Lower leg skin (tissue), 4 donors: ENCODE measurements around the gene PEAR1. TPM values are rescaled to one million over a fixed set of nuclear protein-coding genes. Genes with fewer than 3 reads are reported as not detected.

ENCODE experiments used
- DNase-seq, 2 donors: peaks; one replicate each; pipeline ENCODE4 v3.0.0-alpha.2; 2019; ENCODE audit warnings: low spot score in 2 of 2
- H3K4me3 ChIP-seq: fragments of 200-600 bp; sonication (generic); 2 replicates; pipeline ENCODE4 v1.5.1; 2017; ENCODE audit warnings: mild to moderate bottlenecking, low read depth; ENCODE audit not compliant: poor library complexity, severe bottlenecking
- POLR2A ChIP-seq, 2 donors: fragments of 450-650 bp; IDR thresholded peaks; one replicate each; pipeline ENCODE4 v1.6.1; 2016 to 2017; ENCODE audit warnings: antibody characterized with exemption in 2 of 2, mild to moderate bottlenecking in 1 of 2, moderate library complexity in 1 of 2
- WGBS, 2 donors: methylation state at CpG; one replicate each; pipeline ENCODE4 v1.1.5; 2018; 5-methylcytosine and 5-hydroxymethylcytosine counted together
- intact Hi-C: fragments of 100-400 bp; cut with DNase I; formaldehyde crosslinking; loops from one replicate; pipeline ENCODE4 v1.15.0; 2023; ENCODE audit warnings: low total_unique reads
- total RNA-seq, 4 donors: library from RNA; depleted of rRNA; stranded (reverse); fragments of >200 nt; gene quantifications; one replicate each; pipeline ENCODE4 v1.1.0, GENCODE V29; 2016
- TF ChIP-seq, protein P1 (sequence below), 3 donors: fragments of 450-650 bp; IDR thresholded peaks; one replicate each; pipeline ENCODE4 v1.5.1; 2016; ENCODE audit warnings: antibody characterized with exemption in 3 of 3, mild to moderate bottlenecking in 3 of 3, moderate library complexity in 2 of 3

The PEAR1 gene
- total RNA-seq, 4 donors from 2014 or later: 2.1 to 10.2 (median 6.6) TPM

DNA sequence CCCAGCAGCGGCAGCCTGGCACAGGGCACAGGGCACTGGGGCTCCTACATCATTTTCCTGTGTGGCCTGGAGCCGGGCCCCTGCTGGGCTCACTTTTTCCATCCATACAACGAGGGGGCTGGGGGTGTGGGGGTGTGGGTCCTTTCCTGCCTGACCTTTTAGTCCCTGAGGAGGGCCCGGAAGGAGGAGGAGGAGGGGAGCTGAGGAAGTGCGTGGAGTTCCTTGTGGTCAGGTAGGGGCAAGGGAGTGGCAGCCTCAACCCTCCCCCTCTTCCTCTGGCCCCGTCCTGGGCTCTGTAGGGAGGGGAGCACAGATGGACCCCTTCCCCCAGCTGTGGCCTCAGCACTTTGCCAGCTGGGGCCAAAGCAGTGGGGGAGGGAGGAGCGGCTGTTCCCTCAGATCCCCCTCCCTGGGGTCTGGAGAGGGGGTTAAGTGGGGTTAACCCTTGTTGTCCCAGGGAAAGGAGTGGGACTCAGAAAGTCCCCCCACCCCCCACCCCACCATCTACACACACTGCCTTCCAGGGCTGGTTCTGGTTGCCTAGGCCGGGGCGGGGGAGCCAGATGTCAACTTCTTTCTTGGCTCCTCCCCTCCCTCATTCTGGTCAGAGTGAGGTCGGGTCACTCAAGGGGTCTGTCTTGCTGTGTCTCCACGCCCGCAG is 27.1 kb upstream of the PEAR1 start:
- WGBS, 2 donors: 69 to 70% methylated on average over 11 to 12 of the region's 12 CpGs
- no peak for DNase-seq
- no peak overlapping the region for H3K4me3 ChIP-seq
- TF ChIP-seq POLR2A (IDR thresholded peaks at IDR 0.05): no peak
- TF ChIP-seq, protein P1, sequence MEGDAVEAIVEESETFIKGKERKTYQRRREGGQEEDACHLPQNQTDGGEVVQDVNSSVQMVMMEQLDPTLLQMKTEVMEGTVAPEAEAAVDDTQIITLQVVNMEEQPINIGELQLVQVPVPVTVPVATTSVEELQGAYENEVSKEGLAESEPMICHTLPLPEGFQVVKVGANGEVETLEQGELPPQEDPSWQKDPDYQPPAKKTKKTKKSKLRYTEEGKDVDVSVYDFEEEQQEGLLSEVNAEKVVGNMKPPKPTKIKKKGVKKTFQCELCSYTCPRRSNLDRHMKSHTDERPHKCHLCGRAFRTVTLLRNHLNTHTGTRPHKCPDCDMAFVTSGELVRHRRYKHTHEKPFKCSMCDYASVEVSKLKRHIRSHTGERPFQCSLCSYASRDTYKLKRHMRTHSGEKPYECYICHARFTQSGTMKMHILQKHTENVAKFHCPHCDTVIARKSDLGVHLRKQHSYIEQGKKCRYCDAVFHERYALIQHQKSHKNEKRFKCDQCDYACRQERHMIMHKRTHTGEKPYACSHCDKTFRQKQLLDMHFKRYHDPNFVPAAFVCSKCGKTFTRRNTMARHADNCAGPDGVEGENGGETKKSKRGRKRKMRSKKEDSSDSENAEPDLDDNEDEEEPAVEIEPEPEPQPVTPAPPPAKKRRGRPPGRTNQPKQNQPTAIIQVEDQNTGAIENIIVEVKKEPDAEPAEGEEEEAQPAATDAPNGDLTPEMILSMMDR (IDR thresholded peaks at IDR 0.05): no peak
- intact Hi-C loops: no loop called here

DNA sequence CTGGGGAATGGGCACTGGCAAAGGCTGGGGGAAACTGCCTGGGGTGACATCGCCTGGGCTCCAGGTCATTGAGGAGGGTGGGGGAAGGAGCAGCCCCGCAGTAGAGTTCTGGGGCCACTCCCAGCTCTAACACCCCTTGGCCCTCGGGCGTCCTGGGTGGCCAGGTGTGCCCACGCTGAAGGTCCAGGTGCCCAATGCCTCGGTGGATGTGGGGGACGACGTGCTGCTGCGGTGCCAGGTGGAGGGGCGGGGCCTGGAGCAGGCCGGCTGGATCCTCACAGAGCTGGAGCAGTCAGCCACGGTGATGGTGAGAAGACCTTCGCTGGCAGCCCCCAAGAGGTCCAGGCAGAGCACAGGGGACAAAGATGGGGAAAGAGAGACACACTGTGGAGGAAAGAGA is 25.2 kb upstream of the PEAR1 start:
- H3K4me3 ChIP-seq: no peak overlapping the region
- no peak for TF ChIP-seq POLR2A (IDR thresholded peaks at IDR 0.05)
- TF ChIP-seq, protein P1 (IDR thresholded peaks at IDR 0.05): no peak
- DNase-seq: no peak
- WGBS, 2 donors: 59 to 75% methylated on average over 13 of the region's 13 CpGs
- intact Hi-C loops: no loop called here

DNA sequence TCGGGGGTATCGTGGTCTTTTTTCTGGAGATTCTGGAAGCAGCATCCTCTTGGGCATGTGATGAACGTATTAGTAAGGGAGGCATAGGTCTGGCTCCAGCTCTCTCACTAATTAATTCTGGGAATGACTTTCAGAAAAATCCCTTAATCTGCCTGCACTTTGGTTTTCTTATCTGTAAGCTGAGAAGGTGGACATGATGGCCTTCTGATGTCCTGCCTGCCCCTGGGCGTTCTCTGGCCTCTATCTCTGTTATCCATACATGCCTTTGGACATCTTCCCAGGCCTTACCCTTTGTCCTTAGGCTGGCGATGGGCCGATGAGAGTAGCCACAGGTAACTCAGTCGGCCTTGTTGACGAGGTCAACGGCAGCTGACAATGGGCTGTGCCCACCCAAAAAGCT is 24.1 kb upstream of the PEAR1 start:
- 95 to 96% methylated on average over 9 of the region's 9 CpGs for WGBS, 2 donors
- DNase-seq: no peak
- intact Hi-C loops: no loop called here
- TF ChIP-seq POLR2A (IDR thresholded peaks at IDR 0.05): no peak
- TF ChIP-seq, protein P1 (IDR thresholded peaks at IDR 0.05): no peak
- H3K4me3 ChIP-seq: no peak overlapping the region

DNA sequence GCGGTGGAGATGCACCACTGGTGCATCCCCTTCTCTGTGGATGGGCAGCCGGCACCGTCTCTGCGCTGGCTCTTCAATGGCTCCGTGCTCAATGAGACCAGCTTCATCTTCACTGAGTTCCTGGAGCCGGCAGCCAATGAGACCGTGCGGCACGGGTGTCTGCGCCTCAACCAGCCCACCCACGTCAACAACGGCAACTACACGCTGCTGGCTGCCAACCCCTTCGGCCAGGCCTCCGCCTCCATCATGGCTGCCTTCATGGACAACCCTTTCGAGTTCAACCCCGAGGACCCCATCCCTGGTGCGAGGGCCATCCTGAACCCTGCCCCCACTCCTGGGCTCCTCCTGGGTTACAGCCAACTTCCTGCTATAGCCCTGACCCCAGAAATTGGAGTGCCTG is 19.9 kb upstream of the PEAR1 start:
- 91 to 95% methylated on average over 18 of the region's 18 CpGs for WGBS, 2 donors
- H3K4me3 ChIP-seq: no peak overlapping the region
- no peak for TF ChIP-seq POLR2A (IDR thresholded peaks at IDR 0.05)
- TF ChIP-seq, protein P1 (IDR thresholded peaks at IDR 0.05): no peak
- intact Hi-C loops: no loop called here
- DNase-seq: no peak

DNA sequence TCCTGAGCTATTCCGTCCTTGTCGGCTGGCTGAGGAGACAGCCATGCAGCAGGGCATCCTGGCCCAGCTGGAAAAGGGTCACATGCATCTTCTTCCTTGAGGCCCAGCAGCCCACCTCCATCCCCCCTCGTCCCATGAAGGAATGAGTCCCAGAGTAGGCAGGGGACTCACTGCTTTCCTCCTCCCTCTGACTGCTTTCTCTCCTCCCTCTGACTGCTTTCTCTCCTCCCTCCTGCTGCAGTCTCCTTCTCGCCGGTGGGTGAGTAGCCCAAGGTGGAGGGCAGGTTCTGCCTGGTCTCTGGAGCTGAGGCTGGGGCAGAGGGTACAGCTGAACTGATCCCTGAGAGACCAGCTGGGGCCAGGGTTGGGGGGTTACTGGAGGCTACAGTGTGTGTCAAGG is 19.4 kb upstream of the PEAR1 start:
- no peak for DNase-seq
- intact Hi-C loops: no loop called here

More for the DNA sequence above, 19.4 kb upstream of the PEAR1 start:
- no peak for TF ChIP-seq POLR2A (IDR thresholded peaks at IDR 0.05)
- TF ChIP-seq, protein P1 (IDR thresholded peaks at IDR 0.05): no peak
- 93 to 95% methylated on average over 3 to 5 of the region's 5 CpGs for WGBS, 2 donors
- H3K4me3 ChIP-seq: no peak overlapping the region
